Spleen (tissue), 7 donors: ENCODE results near the gene SMIM5.

ENCODE experiments used
- CTCF ChIP-seq, 11 experiments: fragments of 200-600 bp in 7 of 11; fragments of 450-650 bp in 4 of 11; sonication (generic) in 4 of 11; IDR thresholded peaks in 8 of 11; conservative IDR thresholded peaks in 3 of 11; 1 replicate in 7 of 11; 2 replicates in 4 of 11; pipeline versions ENCODE4 v1.4.0 to v1.8.0; 2016 to 2021; ENCODE audit warnings: antibody characterized with exemption in 11 of 11, inconsistent platforms in 4 of 11, mild to moderate bottlenecking in 1 of 11
- POLR2A ChIP-seq, 3 donors: fragments of 450-650 bp; IDR thresholded peaks; one replicate each; pipeline ENCODE4 v1.5.1; 2017; ENCODE audit warnings: antibody characterized with exemption in 3 of 3, mild to moderate bottlenecking in 1 of 3
- POLR2AphosphoS5 ChIP-seq, 3 donors: sonication (generic); formaldehyde crosslinking; IDR thresholded peaks; one replicate each; pipeline ENCODE4 v1.5.1; 2017; ENCODE audit warnings: antibody characterized with exemption in 3 of 3
- donor health status: DM: no; HTN: no; CAD: no; lungs with moderate emphysema.
- donor health status: DM: no; HTN: no; CAD: no.
- donor health status: DM: no; HTN: no; CAD: no.

DNA sequence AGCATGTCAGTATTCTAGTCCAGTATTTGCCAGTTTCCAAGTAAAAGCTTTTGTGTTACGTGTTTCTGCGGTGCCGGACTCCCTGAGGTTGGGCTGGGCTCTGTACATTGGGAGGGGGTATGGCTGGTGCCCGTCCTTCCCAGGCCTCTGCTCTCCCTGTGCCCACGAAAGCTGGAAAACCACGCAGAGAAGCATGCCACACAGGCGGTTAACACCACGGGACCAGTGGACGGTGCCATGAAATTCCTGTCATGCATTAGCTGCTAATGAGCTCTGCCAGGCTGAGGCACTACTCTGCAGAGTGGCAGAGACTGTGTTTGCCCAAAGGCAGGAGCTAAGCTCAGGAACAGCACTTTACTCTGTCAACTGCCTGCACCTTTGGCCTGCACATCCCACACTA, 8.1 kb downstream of the SMIM5 start:
- TF ChIP-seq CTCF (IDR thresholded peaks at IDR 0.05 in 8 of 11, conservative IDR thresholded peaks at IDR 0.05 in 3 of 11) (no peak), POLR2AphosphoS5 (IDR thresholded peaks at IDR 0.05) (no peak), POLR2A (IDR thresholded peaks at IDR 0.05) (no peak)
